Nephron (organoid): ENCODE results near the gene RNU4-1.
A peak's percentile ranks its signal among the peaks of the same experiment; 100 is the strongest.
"Not testable (repeated sequence)": the region's sequence is repeated elsewhere in the genome, so short reads cannot be mapped to it uniquely, and the experiment has no call there.

Source experiments
- H3K27ac Mint-ChIP-seq, 3 experiments: 2 replicates each; pipeline ENCODE4 v1.8.0; 2020; ENCODE audit warnings: mixed read lengths in 3 of 3, mild to moderate bottlenecking in 2 of 3, moderate library complexity in 1 of 3
- H3K27me3 Mint-ChIP-seq: 2 replicates; pipeline ENCODE4 v1.8.0; 2021; ENCODE audit warnings: low read depth, mild to moderate bottlenecking, moderate library complexity, mixed read lengths
- H3K36me3 Mint-ChIP-seq: 2 replicates; pipeline ENCODE4 v1.8.0; 2020; ENCODE audit warnings: low read depth, mixed read lengths
- H3K4me1 Mint-ChIP-seq: 2 replicates; pipeline ENCODE4 v1.8.0; 2020; ENCODE audit warnings: mixed read lengths
- H3K4me3 Mint-ChIP-seq, 3 experiments: 2 replicates each; pipeline ENCODE4 v1.8.0; 2020; ENCODE audit warnings: mild to moderate bottlenecking in 3 of 3, mixed read lengths in 3 of 3, moderate library complexity in 2 of 3
- H3K9me3 Mint-ChIP-seq: 2 replicates; pipeline ENCODE4 v1.8.0; 2020; ENCODE audit warnings: mixed read lengths
- CTCF ChIP-seq, 3 experiments: fragments of 200-600 bp; sonication (generic); IDR thresholded peaks; one replicate each; pipeline ENCODE4 v1.5.0; 2021; ENCODE audit warnings: antibody characterized with exemption in 3 of 3; ENCODE audit not compliant: unreplicated experiment in 3 of 3

Gene RNU4-1

GRCh38 chr12:120249266-120249874 lies 43.7 kb downstream of the RNU4-1 start:
- H3K4me1 Mint-ChIP-seq = peaks cover 58% of the 10 kb centered on the region
- peak overlapping the region; percentile 40 to 73 (median 68) for H3K27ac Mint-ChIP-seq
- H3K4me3 Mint-ChIP-seq = no peak overlapping the region
- no peak for TF ChIP-seq CTCF (IDR thresholded peaks at IDR 0.05; ENCODE audit: unreplicated experiment in 3 of 3)
- no peaks in the 10 kb centered on the region for H3K9me3 Mint-ChIP-seq
- peaks cover 4% of the 10 kb centered on the region for H3K36me3 Mint-ChIP-seq
- H3K27me3 Mint-ChIP-seq = no peaks in the 10 kb centered on the region

GRCh38 chr12:120247621-120248030 lies 45.4 kb downstream of the RNU4-1 start:
- H3K9me3 Mint-ChIP-seq = no peaks in the 10 kb centered on the region
- no peak overlapping the region for H3K4me3 Mint-ChIP-seq
- no peak for TF ChIP-seq CTCF (IDR thresholded peaks at IDR 0.05; ENCODE audit: unreplicated experiment in 3 of 3)
- peak overlapping the region in 2 of 3 experiments; percentile 70 to 82 for H3K27ac Mint-ChIP-seq
- H3K4me1 Mint-ChIP-seq = peaks cover 64% of the 10 kb centered on the region
- H3K36me3 Mint-ChIP-seq = no peaks in the 10 kb centered on the region
- H3K27me3 Mint-ChIP-seq = no peaks in the 10 kb centered on the region

- H3K27me3 Mint-ChIP-seq = no peaks in the 10 kb centered on the region
- H3K4me3 Mint-ChIP-seq = no peak overlapping the region
- no peaks in the 10 kb centered on the region for H3K9me3 Mint-ChIP-seq
- H3K27ac Mint-ChIP-seq = peak overlapping the region in 2 of 3 experiments; percentile 70 to 82
- H3K4me1 Mint-ChIP-seq = peaks cover 64% of the 10 kb centered on the region
- no peak for TF ChIP-seq CTCF (IDR thresholded peaks at IDR 0.05; ENCODE audit: unreplicated experiment in 3 of 3)
- H3K36me3 Mint-ChIP-seq = no peaks in the 10 kb centered on the region
Measured at GRCh38 chr12:120247183-120247582, 45.9 kb downstream of the RNU4-1 start.

- not testable (repeated sequence) for H3K27me3 Mint-ChIP-seq, H3K9me3 Mint-ChIP-seq, H3K36me3 Mint-ChIP-seq, H3K4me3 Mint-ChIP-seq, H3K27ac Mint-ChIP-seq
- H3K4me1 Mint-ChIP-seq = peaks cover 64% of the 10 kb centered on the region
Measured at GRCh38 chr12:120246705-120247104, 46.3 kb downstream of the RNU4-1 start.
